ENCODE measurements around the gene GON4L. TPM values are rescaled to one million over a fixed set of nuclear protein-coding genes. Genes with fewer than 3 reads are reported as not detected.
A peak's percentile ranks its signal among the peaks of the same experiment; 100 is the strongest.
"Not testable (repeated sequence)": the region's sequence is repeated elsewhere in the genome, so short reads cannot be mapped to it uniquely, and the experiment has no call there.

The GON4L gene
- total RNA-seq, 1 experiment from 2014 or later: 53.4 TPM

- H2BK120ac ChIP-seq (ENCODE audit: low read depth, low read length, poor library complexity, severe bottlenecking); H3K79me2 ChIP-seq (ENCODE audit: insufficient read depth, low read length); H4K91ac ChIP-seq (ENCODE audit: insufficient read length, low read depth, low read length); H3K14ac ChIP-seq (ENCODE audit: insufficient read depth, low read length); H3K9me3 ChIP-seq (ENCODE audit: control insufficient read depth, low read depth, low read length); H3K23ac ChIP-seq (ENCODE audit: insufficient read length, low read depth, low read length); DNase-seq; H2BK20ac ChIP-seq (ENCODE audit: low read depth, low read length, poor library complexity, severe bottlenecking); H3K27ac ChIP-seq (ENCODE audit: insufficient read length, low read depth, low read length); H3K18ac ChIP-seq (ENCODE audit: insufficient read length, low read depth, low read length); H3K27ac Mint-ChIP-seq; H2BK15ac ChIP-seq (ENCODE audit: low read depth, low read length); H3K23me2 ChIP-seq (ENCODE audit: insufficient read length, low read depth, low read length, poor library complexity, severe bottlenecking); H3K4me3 Mint-ChIP-seq; H2AFZ ChIP-seq (ENCODE audit: low read length); H3K27me3 ChIP-seq (ENCODE audit: insufficient read depth, low read length); H4K20me1 ChIP-seq (ENCODE audit: control insufficient read depth, insufficient read depth, insufficient read length); H3T11ph ChIP-seq (ENCODE audit: low read length); H4K5ac ChIP-seq (ENCODE audit: insufficient read length, low read depth, low read length); H2BK5ac ChIP-seq (ENCODE audit: insufficient read length, low read length); H3K4me1 ChIP-seq (ENCODE audit: insufficient read depth, low read length); H3K9me3 Mint-ChIP-seq; H3K4me2 ChIP-seq (ENCODE audit: insufficient read depth, insufficient read length, low read length); H3K27me3 Mint-ChIP-seq (ENCODE audit: low read depth); H3K4ac ChIP-seq (ENCODE audit: low read depth, low read length); H2AK5ac ChIP-seq (ENCODE audit: insufficient read length, low read length); H3K79me1 ChIP-seq (ENCODE audit: insufficient read depth, low read depth, low read length, poor library complexity, severe bottlenecking); H4K8ac ChIP-seq (replicated peaks; ENCODE audit: insufficient read length, low read depth, low read length); H3K9ac ChIP-seq (ENCODE audit: extremely low read depth, insufficient read length, low read length); H2BK12ac ChIP-seq (ENCODE audit: insufficient read length, low read depth, low read length); H3K56ac ChIP-seq (ENCODE audit: insufficient read length, low read depth, low read length): not testable (repeated sequence)
- WGBS (ENCODE audit: extremely low coverage, insufficient read length, low lambda C conversion rate): no CpG with 5 or more reads among the region's 7 CpGs
- peaks cover 6 to 13% of the 10 kb centered on the region in 2 experiments; a peak in 3 of 4 replicates for H3K4me1 Mint-ChIP-seq
- H3K36me3 Mint-ChIP-seq (ENCODE audit: insufficient read depth in 1 of 3, low read depth in 3 of 3): peaks cover 38 to 88% (median 73%) of the 10 kb centered on the region in 3 experiments; a peak in 6 of 7 replicates
Measured at GRCh38 chr1:155763989-155764388, 93.0 kb downstream of the GON4L start.

GRCh38 chr1:155763090-155763815 is 93.8 kb downstream of the GON4L start:
- H3K27ac Mint-ChIP-seq: peak overlapping the region in 1 of 3 experiments; percentile 25; a peak in 1 of 7 replicates
- not testable (repeated sequence) for H2AFZ ChIP-seq (ENCODE audit: low read length); H3K79me2 ChIP-seq (ENCODE audit: insufficient read depth, low read length); H3K4me2 ChIP-seq (ENCODE audit: insufficient read depth, insufficient read length, low read length); H2BK5ac ChIP-seq (ENCODE audit: insufficient read length, low read length); H4K8ac ChIP-seq (replicated peaks; ENCODE audit: insufficient read length, low read depth, low read length); H3K4ac ChIP-seq (ENCODE audit: low read depth, low read length); H3K27ac ChIP-seq (ENCODE audit: insufficient read length, low read depth, low read length); H3K27me3 Mint-ChIP-seq (ENCODE audit: low read depth); H2BK15ac ChIP-seq (ENCODE audit: low read depth, low read length); H3K56ac ChIP-seq (ENCODE audit: insufficient read length, low read depth, low read length); H3K79me1 ChIP-seq (ENCODE audit: insufficient read depth, low read depth, low read length, poor library complexity, severe bottlenecking); H3K27me3 ChIP-seq (ENCODE audit: insufficient read depth, low read length); H4K91ac ChIP-seq (ENCODE audit: insufficient read length, low read depth, low read length); H3K23ac ChIP-seq (ENCODE audit: insufficient read length, low read depth, low read length); H3K4me1 ChIP-seq (ENCODE audit: insufficient read depth, low read length); H4K20me1 ChIP-seq (ENCODE audit: control insufficient read depth, insufficient read depth, insufficient read length); H2BK12ac ChIP-seq (ENCODE audit: insufficient read length, low read depth, low read length); H3K23me2 ChIP-seq (ENCODE audit: insufficient read length, low read depth, low read length, poor library complexity, severe bottlenecking); H3K14ac ChIP-seq (ENCODE audit: insufficient read depth, low read length); H2AK5ac ChIP-seq (ENCODE audit: insufficient read length, low read length); H4K5ac ChIP-seq (ENCODE audit: insufficient read length, low read depth, low read length); H3K18ac ChIP-seq (ENCODE audit: insufficient read length, low read depth, low read length); H3T11ph ChIP-seq (ENCODE audit: low read length); H3K4me3 Mint-ChIP-seq; H2BK120ac ChIP-seq (ENCODE audit: low read depth, low read length, poor library complexity, severe bottlenecking); H3K9me3 ChIP-seq (ENCODE audit: control insufficient read depth, low read depth, low read length); H3K9ac ChIP-seq (ENCODE audit: extremely low read depth, insufficient read length, low read length); H3K9me3 Mint-ChIP-seq; H2BK20ac ChIP-seq (ENCODE audit: low read depth, low read length, poor library complexity, severe bottlenecking)
- no CpG with 5 or more reads among the region's 6 CpGs for WGBS (ENCODE audit: extremely low coverage, insufficient read length, low lambda C conversion rate)
- DNase-seq: peak; percentile 39
- H3K4me1 Mint-ChIP-seq: peaks cover 6 to 13% of the 10 kb centered on the region in 2 experiments; a peak in 3 of 4 replicates
- H3K36me3 Mint-ChIP-seq (ENCODE audit: insufficient read depth in 1 of 3, low read depth in 3 of 3): peaks cover 33 to 88% (median 67%) of the 10 kb centered on the region in 3 experiments; a peak in 6 of 7 replicates
